Measurements from ENCODE around the gene C1orf52. TPM values are rescaled to one million over a fixed set of nuclear protein-coding genes. Genes with fewer than 3 reads are reported as not detected.

The C1orf52 gene
- total and polyA plus RNA-seq, 9 of the 15 experiments (the other 6 are each of a cell fraction or from before 2014, with no cell fraction given): 17.0 to 38.5 (median 33.0) TPM

DNA sequence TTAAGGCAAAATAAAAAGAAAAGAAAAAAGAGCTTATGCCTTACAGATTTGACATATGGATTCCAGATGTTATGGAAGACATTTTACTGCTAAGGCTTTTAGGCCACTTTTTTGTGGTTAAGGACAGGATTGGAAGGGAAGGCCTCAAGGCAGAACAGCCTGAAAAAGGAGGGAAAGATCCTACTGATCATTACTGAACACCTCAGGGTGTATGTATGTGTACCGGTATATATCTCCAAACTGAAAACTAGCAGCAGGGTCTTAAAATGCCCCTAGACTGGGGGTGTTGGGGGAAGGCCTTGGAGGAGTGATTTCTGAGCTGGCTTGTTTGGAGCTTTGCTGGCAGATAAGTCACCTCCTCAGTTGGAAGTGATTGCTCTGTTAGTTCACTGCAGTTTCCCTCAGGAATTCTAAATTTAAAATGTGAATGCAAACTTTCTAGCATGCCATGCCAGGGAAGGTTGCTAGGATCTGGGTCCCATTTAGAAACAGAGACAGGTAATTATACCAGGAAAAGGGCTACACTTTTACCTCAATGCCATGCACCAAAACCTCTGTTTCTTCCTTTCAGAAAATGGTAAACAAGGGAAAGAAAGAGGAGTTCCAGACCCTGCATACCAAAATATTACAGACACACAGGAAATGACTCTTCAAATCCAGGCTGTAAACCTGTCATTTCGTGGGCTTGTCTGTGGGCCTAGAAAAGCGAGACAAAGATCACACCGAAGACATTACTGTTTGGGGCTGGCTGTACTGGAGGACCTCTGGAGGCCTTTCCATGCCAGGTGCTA lies 15.0 kb downstream of the C1orf52 start (continued):
- TF ChIP-seq, protein P1, sequence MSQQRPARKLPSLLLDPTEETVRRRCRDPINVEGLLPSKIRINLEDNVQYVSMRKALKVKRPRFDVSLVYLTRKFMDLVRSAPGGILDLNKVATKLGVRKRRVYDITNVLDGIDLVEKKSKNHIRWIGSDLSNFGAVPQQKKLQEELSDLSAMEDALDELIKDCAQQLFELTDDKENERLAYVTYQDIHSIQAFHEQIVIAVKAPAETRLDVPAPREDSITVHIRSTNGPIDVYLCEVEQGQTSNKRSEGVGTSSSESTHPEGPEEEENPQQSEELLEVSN (IDR thresholded peaks at IDR 0.05; ENCODE audit: borderline replicate concordance in 1 of 2, extremely low read depth in 1 of 2, insufficient read depth in 1 of 2, insufficient read length in 1 of 2, low read depth in 1 of 2, low read length in 1 of 2, poor library complexity in 1 of 2, severe bottlenecking in 1 of 2): peak in 1 of 2 experiments; percentile 15
- TF ChIP-seq SAFB (IDR thresholded peaks at IDR 0.05; ENCODE audit: borderline replicate concordance, low read depth, low read length) (no peak), PRPF4 (IDR thresholded peaks at IDR 0.05; ENCODE audit: insufficient read depth, low read depth, low read length, poor library complexity, severe bottlenecking) (no peak), NCOA4 (IDR thresholded peaks at IDR 0.05; ENCODE audit: partially characterized antibody) (no peak), LARP7 (IDR thresholded peaks at IDR 0.05) (no peak), ETV6 (IDR thresholded peaks at IDR 0.05; ENCODE audit: borderline replicate concordance in 1 of 2, low read depth in 2 of 2, low read length in 1 of 2) (no peak), ETV6 (CRISPR knock-in tag; IDR thresholded peaks at IDR 0.05; ENCODE audit: borderline replicate concordance) (no peak), ZFX (CRISPR knock-in tag; IDR thresholded peaks at IDR 0.05) (peak; percentile 69), NCOA6 (IDR thresholded peaks at IDR 0.05) (peak; percentile 29; the same call in 1 of the 2 replicates), SP1 (CRISPR knock-in tag; IDR thresholded peaks at IDR 0.05) (no peak), ZSCAN32 (CRISPR knock-in tag; IDR thresholded peaks at IDR 0.05) (no peak), MAZ (CRISPR knock-in tag; conservative IDR thresholded peaks at IDR 0.05 in 1 of 2, IDR thresholded peaks at IDR 0.05 in 1 of 2) (no peak), SMAD4 (CRISPR knock-in tag; conservative IDR thresholded peaks at IDR 0.05) (peak; percentile 84), TAF7 (tag; IDR thresholded peaks at IDR 0.05) (no peak), TEAD2 (tag; IDR thresholded peaks at IDR 0.05) (0 out of 2 replicates have a peak, but pooled peaks have one; percentile 3), JUND (IDR thresholded peaks at IDR 0.05; ENCODE audit: borderline replicate concordance, low read depth, low read length) (no peak), JUND (tag; IDR thresholded peaks at IDR 0.05; ENCODE audit: borderline replicate concordance, low read depth, low read length) (peak; percentile 31; the same call in 1 of the 3 replicates)
- TF ChIP-seq, protein P2, sequence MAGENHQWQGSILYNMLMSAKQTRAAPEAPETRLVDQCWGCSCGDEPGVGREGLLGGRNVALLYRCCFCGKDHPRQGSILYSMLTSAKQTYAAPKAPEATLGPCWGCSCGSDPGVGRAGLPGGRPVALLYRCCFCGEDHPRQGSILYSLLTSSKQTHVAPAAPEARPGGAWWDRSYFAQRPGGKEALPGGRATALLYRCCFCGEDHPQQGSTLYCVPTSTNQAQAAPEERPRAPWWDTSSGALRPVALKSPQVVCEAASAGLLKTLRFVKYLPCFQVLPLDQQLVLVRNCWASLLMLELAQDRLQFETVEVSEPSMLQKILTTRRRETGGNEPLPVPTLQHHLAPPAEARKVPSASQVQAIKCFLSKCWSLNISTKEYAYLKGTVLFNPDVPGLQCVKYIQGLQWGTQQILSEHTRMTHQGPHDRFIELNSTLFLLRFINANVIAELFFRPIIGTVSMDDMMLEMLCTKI (IDR thresholded peaks at IDR 0.05; ENCODE audit: partially characterized antibody): no peak
- TF ChIP-seq, protein P3, sequence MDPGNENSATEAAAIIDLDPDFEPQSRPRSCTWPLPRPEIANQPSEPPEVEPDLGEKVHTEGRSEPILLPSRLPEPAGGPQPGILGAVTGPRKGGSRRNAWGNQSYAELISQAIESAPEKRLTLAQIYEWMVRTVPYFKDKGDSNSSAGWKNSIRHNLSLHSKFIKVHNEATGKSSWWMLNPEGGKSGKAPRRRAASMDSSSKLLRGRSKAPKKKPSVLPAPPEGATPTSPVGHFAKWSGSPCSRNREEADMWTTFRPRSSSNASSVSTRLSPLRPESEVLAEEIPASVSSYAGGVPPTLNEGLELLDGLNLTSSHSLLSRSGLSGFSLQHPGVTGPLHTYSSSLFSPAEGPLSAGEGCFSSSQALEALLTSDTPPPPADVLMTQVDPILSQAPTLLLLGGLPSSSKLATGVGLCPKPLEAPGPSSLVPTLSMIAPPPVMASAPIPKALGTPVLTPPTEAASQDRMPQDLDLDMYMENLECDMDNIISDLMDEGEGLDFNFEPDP (CRISPR knock-in tag; IDR thresholded peaks at IDR 0.05): no peak
- TF ChIP-seq, protein P4, sequence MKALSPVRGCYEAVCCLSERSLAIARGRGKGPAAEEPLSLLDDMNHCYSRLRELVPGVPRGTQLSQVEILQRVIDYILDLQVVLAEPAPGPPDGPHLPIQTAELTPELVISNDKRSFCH (CRISPR knock-in tag; IDR thresholded peaks at IDR 0.05): no peak
- TF ChIP-seq, protein P4 (tag; IDR thresholded peaks at IDR 0.05): no peak
